GM19438 (cell line): ENCODE measurements around the gene SNX32.
A peak's percentile ranks its signal among the peaks of the same experiment; 100 is the strongest.

ENCODE experiments used
- ATAC-seq: cut with Tn5 transposase; IDR thresholded peaks from one replicate; pipeline ENCODE4 v1.9.1; 2021; ENCODE audit warnings: low read depth; ENCODE audit not compliant: unreplicated experiment

The SNX32 gene

GRCh38 chr11:65796726-65797601 lies 36.8 kb upstream of the SNX32 start:
- no peak for ATAC-seq

GRCh38 chr11:65797711-65798110 lies 36.1 kb upstream of the SNX32 start:
- no peak for ATAC-seq

GRCh38 chr11:65798882-65799281 lies 34.9 kb upstream of the SNX32 start:
- no peak for ATAC-seq

- ATAC-seq = no peak
Measured at GRCh38 chr11:65801153-65801987, 32.4 kb upstream of the SNX32 start.

- peak; percentile 78 for ATAC-seq
Measured at GRCh38 chr11:65802841-65803240, 30.9 kb upstream of the SNX32 start.

- ATAC-seq = no peak
Measured at GRCh38 chr11:65803797-65804492, 29.8 kb upstream of the SNX32 start.

DNA sequence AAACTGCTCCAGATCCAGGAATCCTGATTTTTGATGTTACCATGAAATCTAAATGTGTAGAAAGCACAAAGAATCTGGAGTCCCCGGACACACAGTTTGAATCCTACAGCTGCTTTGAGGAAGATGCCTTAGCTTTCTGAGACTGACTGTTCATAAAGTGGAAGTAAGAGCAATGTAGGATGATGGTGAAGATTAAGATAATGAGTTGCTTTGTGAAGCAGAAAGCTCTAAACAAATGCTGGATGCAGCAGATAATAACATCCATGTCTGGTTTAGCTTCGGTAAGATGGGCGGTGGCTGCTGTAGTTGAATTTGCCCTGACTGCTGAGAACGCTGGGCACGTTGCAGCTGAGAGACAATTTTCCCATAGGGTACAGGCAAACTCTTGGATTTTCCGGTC lies 26.8 kb upstream of the SNX32 start:
- ATAC-seq = no peak

GRCh38 chr11:65808744-65809341 lies 24.9 kb upstream of the SNX32 start:
- no peak for ATAC-seq

DNA sequence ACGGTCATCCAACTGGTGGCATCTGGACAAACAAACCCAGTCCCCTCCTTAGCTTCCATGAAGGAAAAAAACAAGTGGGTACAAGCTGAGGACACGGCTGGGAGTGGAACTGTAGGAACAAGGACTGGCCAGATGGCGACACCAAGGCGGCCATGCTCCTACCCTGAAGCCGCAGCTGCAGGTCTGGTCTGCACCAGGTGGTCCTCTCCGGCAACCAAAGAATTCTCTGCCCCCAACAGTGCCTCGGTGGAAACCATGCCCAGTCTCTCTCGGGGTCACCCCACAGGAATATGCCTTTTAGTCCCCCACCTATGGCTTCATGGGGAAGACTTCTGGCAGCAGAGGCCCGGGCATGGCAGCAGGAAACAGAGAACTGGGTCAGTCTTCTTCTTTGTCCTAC lies 24.3 kb upstream of the SNX32 start:
- ATAC-seq = no peak

- ATAC-seq = no peak
Measured at GRCh38 chr11:65810046-65810868, 23.5 kb upstream of the SNX32 start.

GRCh38 chr11:65811764-65812475 lies 21.8 kb upstream of the SNX32 start:
- ATAC-seq = no peak

- ATAC-seq = no peak
Measured at GRCh38 chr11:65814131-65814985, 19.4 kb upstream of the SNX32 start.

GRCh38 chr11:65814986-65815565 lies 18.7 kb upstream of the SNX32 start:
- ATAC-seq = no peak

DNA sequence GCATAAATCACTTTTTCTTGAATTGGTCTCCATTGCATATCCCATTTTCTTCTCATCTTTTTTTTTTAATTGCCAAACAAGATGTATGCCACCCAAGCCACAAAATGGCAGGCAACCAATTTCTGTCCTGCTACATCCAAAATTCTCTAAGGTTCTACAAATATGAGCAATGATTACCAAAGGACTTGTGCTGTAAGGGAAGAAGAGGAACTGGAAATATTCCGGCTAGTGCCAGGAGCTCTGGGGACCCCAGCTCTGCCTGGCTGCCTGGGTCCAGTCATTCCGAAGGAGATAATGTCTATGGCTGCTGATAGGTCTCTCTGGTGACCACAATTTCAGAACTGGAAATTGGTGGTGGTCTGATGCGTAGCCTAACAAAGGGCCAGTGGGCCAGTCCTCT lies 17.1 kb upstream of the SNX32 start:
- no peak for ATAC-seq

DNA sequence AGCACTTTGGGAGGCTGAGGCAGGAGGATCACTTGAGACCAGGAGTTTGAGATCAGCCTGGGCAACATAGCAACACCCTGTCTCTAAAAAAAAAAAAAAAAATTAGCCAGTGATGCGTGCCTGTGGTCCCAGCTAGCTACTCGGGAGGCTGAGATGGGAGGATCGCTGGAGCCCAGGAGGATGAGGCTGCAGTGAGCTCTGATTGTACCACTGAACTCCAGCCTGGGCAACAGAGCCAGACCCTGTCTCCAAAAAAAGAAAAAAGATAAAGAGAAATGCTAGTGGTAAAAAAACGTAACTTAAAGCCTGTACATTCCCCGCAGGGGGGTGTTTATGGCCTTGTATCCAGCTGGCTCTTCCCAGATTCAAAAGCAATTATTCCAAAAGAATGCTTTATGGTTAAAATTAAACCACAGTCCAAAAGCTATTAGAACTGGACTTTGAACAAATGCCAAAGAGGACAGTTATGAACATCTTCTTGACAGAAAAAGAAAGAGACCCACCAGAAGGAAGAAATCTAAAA lies 16.4 kb upstream of the SNX32 start:
- no peak for ATAC-seq

DNA sequence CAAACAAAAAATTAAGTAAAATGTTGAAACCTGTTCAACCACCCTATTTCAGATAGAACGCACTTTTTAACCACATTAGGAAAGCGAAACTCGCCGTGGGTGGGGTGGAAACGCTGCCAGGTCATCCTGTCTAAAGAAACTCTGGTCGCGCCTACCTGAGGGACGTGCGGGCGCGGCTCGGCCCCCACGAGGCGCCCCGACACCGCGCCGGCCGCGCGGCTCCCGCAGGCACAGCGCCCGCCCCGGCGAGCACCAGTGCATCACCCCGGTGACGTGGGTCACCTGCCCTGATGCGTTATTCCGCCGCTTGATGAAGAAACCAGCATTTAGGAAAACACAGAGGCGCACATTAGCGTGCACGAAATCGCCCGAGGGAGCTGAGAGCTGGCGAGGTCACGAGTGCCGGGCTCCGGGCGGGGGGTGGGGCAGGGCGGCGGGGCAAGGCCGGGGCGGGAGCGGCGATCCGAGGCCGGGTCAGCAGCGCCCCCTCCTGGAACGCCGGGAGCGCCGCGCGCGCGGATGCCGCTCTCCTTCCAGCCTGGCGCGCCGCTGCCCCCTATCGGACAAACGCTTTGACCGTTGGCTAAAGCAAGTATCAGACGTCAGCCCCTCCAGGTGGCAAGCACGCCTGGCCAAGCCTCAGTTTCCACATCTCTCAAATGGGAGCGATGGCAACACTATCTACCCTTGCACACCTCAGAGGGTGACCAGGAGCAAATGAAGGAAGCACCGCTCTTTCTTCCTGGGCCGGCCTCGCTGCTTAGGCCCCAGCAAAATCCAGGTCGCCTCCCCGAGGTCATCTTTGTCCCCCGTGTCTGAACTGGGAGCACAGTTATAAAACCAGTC lies 15.7 kb upstream of the SNX32 start:
- peak; percentile 54 for ATAC-seq

GRCh38 chr11:65821107-65821506 lies 12.7 kb upstream of the SNX32 start:
- no peak for ATAC-seq
